Neuronal stem cell (in vitro differentiated cells): ENCODE measurements around the gene THEMIS.

Experiments
- DNase-seq: peaks from one replicate; pipeline ENCODE4 v3.0.0-alpha.2; 2013; ENCODE audit warnings: low spot score
- H2AFZ ChIP-seq: one replicate; pipeline ENCODE4 v1.6.1; 2013; ENCODE audit warnings: mild to moderate bottlenecking, low read length, inconsistent platforms
- H2AK5ac ChIP-seq: 2 replicates; pipeline ENCODE4 v1.6.1; 2013; ENCODE audit warnings: low read depth, mild to moderate bottlenecking, inconsistent platforms, low read length, moderate library complexity, mixed read lengths
- H2BK120ac ChIP-seq: 2 replicates; pipeline ENCODE4 v1.6.1; 2013; ENCODE audit warnings: low read depth, mild to moderate bottlenecking, inconsistent platforms, low read length, moderate library complexity, mixed read lengths
- H2BK12ac ChIP-seq: one replicate; pipeline ENCODE4 v1.6.1; 2013; ENCODE audit warnings: low read length, inconsistent platforms
- H2BK15ac ChIP-seq: 2 replicates; pipeline ENCODE4 v1.6.1; 2013; ENCODE audit warnings: mild to moderate bottlenecking, low read length, inconsistent platforms, mixed read lengths
- H2BK5ac ChIP-seq: one replicate; pipeline ENCODE4 v1.6.1; 2013; ENCODE audit warnings: inconsistent platforms, mild to moderate bottlenecking, low read length, moderate library complexity
- H3K14ac ChIP-seq: one replicate; pipeline ENCODE4 v1.6.1; 2013; ENCODE audit warnings: low read length, inconsistent platforms
- H3K18ac ChIP-seq: 2 replicates; pipeline ENCODE4 v1.6.1; 2013; ENCODE audit warnings: low read length, inconsistent platforms
- H3K23ac ChIP-seq: 2 replicates; pipeline ENCODE4 v1.6.1; 2013; ENCODE audit warnings: low read depth, mild to moderate bottlenecking, mixed read lengths, low read length, inconsistent platforms; ENCODE audit not compliant: poor library complexity
- H3K27ac ChIP-seq: replicated peaks from 3 replicates; pipeline ENCODE4 v1.5.1; 2013; ENCODE audit warnings: low read length, inconsistent platforms
- H3K27me3 ChIP-seq, 3 experiments: 2 replicates each; pipeline ENCODE4 v1.6.1; 2013; ENCODE audit warnings: low read length in 3 of 3, mild to moderate bottlenecking in 2 of 3, inconsistent platforms in 1 of 3, low read depth in 1 of 3, mixed read lengths in 1 of 3, moderate library complexity in 1 of 3; ENCODE audit not compliant: control insufficient read depth in 3 of 3, insufficient read depth in 3 of 3
- H3K36me3 ChIP-seq, 2 donors: replicated peaks in 1 of 2; 2 replicates each; pipeline ENCODE4 v1.6.1; 2013; ENCODE audit warnings: low read length in 2 of 2; ENCODE audit not compliant: control insufficient read depth in 2 of 2, insufficient read depth in 2 of 2
- H3K4ac ChIP-seq: 2 replicates; pipeline ENCODE4 v1.6.1; 2013; ENCODE audit warnings: inconsistent platforms, mild to moderate bottlenecking, low read length, moderate library complexity
- H3K4me1 ChIP-seq, 2 donors: 1 replicate in 1 of 2; 2 replicates in 1 of 2; pipeline ENCODE4 v1.6.1; 2013; ENCODE audit warnings: low read length in 2 of 2, low read depth in 1 of 2; ENCODE audit not compliant: control insufficient read depth in 2 of 2, insufficient read depth in 1 of 2
- H3K4me2 ChIP-seq: one replicate; pipeline ENCODE4 v1.6.1; 2013; ENCODE audit warnings: mild to moderate bottlenecking, low read length, inconsistent platforms; ENCODE audit not compliant: insufficient read depth, poor library complexity, severe bottlenecking
- H3K4me3 ChIP-seq, 2 donors: 2 replicates each; pipeline ENCODE4 v1.5.1; 2013; ENCODE audit warnings: low read length in 2 of 2, mild to moderate bottlenecking in 2 of 2, inconsistent platforms in 1 of 2, moderate library complexity in 1 of 2
- H3K79me1 ChIP-seq: one replicate; pipeline ENCODE4 v1.6.1; 2013; ENCODE audit warnings: low read depth, mild to moderate bottlenecking, inconsistent platforms, low read length, moderate library complexity
- H3K9ac ChIP-seq: one replicate; pipeline ENCODE4 v1.6.1; 2013; ENCODE audit warnings: mild to moderate bottlenecking, low read depth, low read length, inconsistent platforms; ENCODE audit not compliant: poor library complexity
- H3K9me3 ChIP-seq, 2 donors: replicated peaks in 1 of 2; 2 replicates each; pipeline versions ENCODE3 to v1.6.1; 2013; ENCODE audit warnings: low read length in 2 of 2, mild to moderate bottlenecking in 2 of 2, inconsistent platforms in 1 of 2, low read depth in 1 of 2, mixed read lengths in 1 of 2, moderate library complexity in 1 of 2; ENCODE audit not compliant: control insufficient read depth in 2 of 2, insufficient read depth in 1 of 2
- H4K8ac ChIP-seq: one replicate; pipeline ENCODE4 v1.6.1; 2013; ENCODE audit warnings: low read depth, mild to moderate bottlenecking, inconsistent platforms, low read length, moderate library complexity
- H4K91ac ChIP-seq: one replicate; pipeline ENCODE4 v1.6.1; 2013; ENCODE audit warnings: low read length, low read depth, mild to moderate bottlenecking, inconsistent platforms; ENCODE audit not compliant: poor library complexity
- whole genome bisulfite sequencing, 2 donors: extraction: QIAGEN DNeasy Blood & Tissue Kit; methylation state at CpG; one replicate each; pipeline ENCODE4 v1.1.7; 2013; ENCODE audit warnings: missing lambda C conversion rate in 2 of 2, mixed read lengths in 1 of 2; ENCODE audit not compliant: insufficient read length in 2 of 2, insufficient replicate concordance in 1 of 2; ENCODE audit errors: extremely low coverage in 2 of 2; 5-methylcytosine and 5-hydroxymethylcytosine counted together

THEMIS gene

DNA sequence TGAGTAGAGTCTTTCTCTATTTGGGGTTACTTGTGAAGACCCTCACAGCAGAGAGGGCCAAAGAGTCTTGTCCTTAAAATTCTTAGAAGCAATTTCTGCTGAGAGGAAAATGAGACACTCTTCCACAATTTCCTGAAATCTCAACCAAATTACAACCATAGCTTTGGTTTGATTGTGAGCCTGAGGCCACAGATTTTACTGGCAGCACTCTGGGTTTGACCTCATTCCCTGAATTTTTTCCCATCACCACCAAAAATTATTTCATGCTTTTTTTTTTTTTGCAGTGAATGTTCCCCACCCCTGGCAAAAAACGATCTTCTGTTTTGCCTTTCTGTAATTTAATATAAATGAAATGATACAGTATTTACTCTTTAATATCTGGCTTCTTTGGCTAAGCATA lies 125.5 kb downstream of the THEMIS start:
- Histone ChIP-seq H4K8ac (no peak overlapping the region), H3K23ac (no peak overlapping the region), H3K14ac (no peak overlapping the region), H3K36me3 (no peaks in the 10 kb centered on the region), H2AFZ (no peak overlapping the region), H2AK5ac (no peak overlapping the region), H2BK15ac (no peak overlapping the region), H3K4me2 (no peak overlapping the region), H3K18ac (no peak overlapping the region), H3K4me1 (no peaks in the 10 kb centered on the region), H3K4ac (no peak overlapping the region), H2BK120ac (no peak overlapping the region), H3K9me3 (no peaks in the 10 kb centered on the region), H3K4me3 (no peak overlapping the region), H3K79me1 (no peaks in the 10 kb centered on the region), H3K27ac (no peak overlapping the region), H2BK12ac (no peak overlapping the region), H3K27me3 (no peaks in the 10 kb centered on the region), H4K91ac (no peak overlapping the region), H3K9ac (no peak overlapping the region), H2BK5ac (no peak overlapping the region)
- WGBS, 2 donors: no CpG with 5 or more reads among the region's 1 CpG
- DNase-seq: no peak

DNA sequence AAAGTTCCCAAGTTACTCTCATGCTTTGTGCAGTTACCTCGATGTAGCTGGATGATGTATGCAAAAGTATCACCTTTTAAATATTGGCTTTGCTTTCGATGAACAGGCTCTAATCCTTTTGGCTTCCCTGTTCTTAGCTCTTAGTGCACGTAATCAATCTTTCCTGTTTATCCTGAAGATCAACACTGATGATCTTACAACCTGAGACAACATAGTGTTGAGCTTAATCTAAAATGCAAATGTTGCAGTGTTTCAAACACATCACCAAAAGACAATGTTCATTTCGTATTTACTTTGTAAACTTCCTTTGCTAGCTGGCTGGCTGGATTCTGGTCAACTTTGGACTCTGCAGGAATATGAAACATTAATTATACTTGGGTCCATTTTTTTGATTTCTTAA lies 132.1 kb downstream of the THEMIS start:
- Histone ChIP-seq H3K27me3 (no peaks in the 10 kb centered on the region), H3K4me3 (no peak overlapping the region), H2AK5ac (no peak overlapping the region), H3K4ac (no peak overlapping the region), H3K9me3 (no peaks in the 10 kb centered on the region), H3K9ac (no peak overlapping the region), H3K27ac (no peak overlapping the region), H3K4me1 (no peaks in the 10 kb centered on the region), H3K23ac (no peak overlapping the region), H3K14ac (no peak overlapping the region), H2BK15ac (no peak overlapping the region), H4K91ac (no peak overlapping the region), H2BK120ac (no peak overlapping the region), H2BK12ac (no peak overlapping the region), H3K4me2 (no peak overlapping the region), H3K36me3 (no peaks in the 10 kb centered on the region), H4K8ac (no peak overlapping the region), H3K18ac (no peak overlapping the region), H2AFZ (no peak overlapping the region), H3K79me1 (no peaks in the 10 kb centered on the region), H2BK5ac (no peak overlapping the region)
- no CpG with 5 or more reads among the region's 4 CpGs for WGBS, 2 donors
- DNase-seq: no peak

DNA sequence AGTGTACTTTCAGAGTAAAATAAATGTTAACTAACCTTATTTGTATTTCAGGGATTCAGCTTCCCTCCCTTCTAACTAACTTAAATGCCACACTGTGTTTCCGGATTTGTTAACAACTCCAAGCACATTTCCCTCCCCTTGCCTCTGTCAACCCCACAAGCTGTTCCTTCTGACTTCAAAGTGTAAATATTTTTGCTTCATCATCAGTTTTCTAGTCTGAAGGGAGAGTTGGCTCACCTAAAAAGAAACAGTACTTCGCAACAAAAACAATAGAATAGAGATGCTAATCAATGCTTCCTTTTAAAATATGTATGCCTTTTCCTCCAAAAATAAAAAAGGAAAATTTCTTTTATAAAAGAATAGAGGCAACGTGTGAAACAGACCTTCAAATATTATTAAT lies 132.6 kb downstream of the THEMIS start:
- H3K14ac ChIP-seq: no peak overlapping the region
- no peak overlapping the region for H3K23ac ChIP-seq
- H3K27ac ChIP-seq: no peak overlapping the region
- H3K27me3 ChIP-seq: no peaks in the 10 kb centered on the region
- H3K4me3 ChIP-seq: no peak overlapping the region
- no peaks in the 10 kb centered on the region for H3K4me1 ChIP-seq
- H3K18ac ChIP-seq: no peak overlapping the region
- H2AK5ac ChIP-seq: no peak overlapping the region
- H3K9me3 ChIP-seq: no peaks in the 10 kb centered on the region
- H2BK5ac ChIP-seq: no peak overlapping the region
- H3K4ac ChIP-seq: no peak overlapping the region
- no peak overlapping the region for H2BK15ac ChIP-seq
- H3K9ac ChIP-seq: no peak overlapping the region
- no CpG with 5 or more reads among the region's 3 CpGs for WGBS, 2 donors
- H3K36me3 ChIP-seq: no peaks in the 10 kb centered on the region
- H2BK120ac ChIP-seq: no peak overlapping the region
- H3K4me2 ChIP-seq: no peak overlapping the region
- no peak for DNase-seq
- H4K8ac ChIP-seq: no peak overlapping the region
- no peak overlapping the region for H4K91ac ChIP-seq
- H2BK12ac ChIP-seq: no peak overlapping the region
- H3K79me1 ChIP-seq: no peaks in the 10 kb centered on the region
- H2AFZ ChIP-seq: no peak overlapping the region

DNA sequence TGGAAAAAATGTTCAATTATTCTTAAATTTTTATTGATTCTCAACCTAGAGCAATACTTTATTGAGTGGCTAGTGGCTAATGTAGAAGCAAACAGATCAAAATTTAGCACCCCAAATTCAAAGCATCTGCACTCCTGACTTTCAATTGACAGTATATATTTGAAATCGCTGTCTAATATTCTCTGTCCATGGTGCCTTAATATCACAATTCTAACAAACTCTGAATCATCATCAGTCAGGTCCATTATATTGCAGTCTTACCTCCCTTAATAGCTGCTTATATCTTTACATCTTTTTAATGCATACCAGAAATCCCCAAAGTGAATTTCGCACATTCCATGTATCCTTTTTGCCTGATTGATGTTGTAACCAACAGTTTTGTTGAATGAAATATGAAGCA lies 134.9 kb downstream of the THEMIS start:
- no peak overlapping the region for H4K91ac ChIP-seq
- no peak overlapping the region for H3K18ac ChIP-seq
- no peak overlapping the region for H3K23ac ChIP-seq
- no peaks in the 10 kb centered on the region for H3K79me1 ChIP-seq
- no peaks in the 10 kb centered on the region for H3K27me3 ChIP-seq
- no peak overlapping the region for H3K14ac ChIP-seq
- H3K9ac ChIP-seq: no peak overlapping the region
- H2AK5ac ChIP-seq: no peak overlapping the region
- WGBS, 2 donors: no CpG with 5 or more reads among the region's 2 CpGs
- H2BK5ac ChIP-seq: no peak overlapping the region
- no peak overlapping the region for H2BK12ac ChIP-seq
- no peak overlapping the region for H2BK120ac ChIP-seq
- no peak overlapping the region for H3K4me3 ChIP-seq
- H3K36me3 ChIP-seq: no peaks in the 10 kb centered on the region
- no peaks in the 10 kb centered on the region for H3K4me1 ChIP-seq
- no peak overlapping the region for H2AFZ ChIP-seq
- no peak overlapping the region for H3K4me2 ChIP-seq
- H3K27ac ChIP-seq: no peak overlapping the region
- H3K9me3 ChIP-seq: no peaks in the 10 kb centered on the region
- no peak for DNase-seq
- H2BK15ac ChIP-seq: no peak overlapping the region
- no peak overlapping the region for H3K4ac ChIP-seq
- H4K8ac ChIP-seq: no peak overlapping the region
